HepG2 (cell line): ENCODE data around the gene MYL12B. TPM values are rescaled to one million over a fixed set of nuclear protein-coding genes. Genes with fewer than 3 reads are reported as not detected.

Experiments
- CHD4 ChIP-seq: fragments of 200-600 bp; sonication (generic); IDR thresholded peaks from 2 replicates; pipeline ENCODE4 v1.7.0; 2017; ENCODE audit warnings: mild to moderate bottlenecking, low read length, borderline replicate concordance
- EED ChIP-seq: sonication (generic); formaldehyde crosslinking; IDR thresholded peaks from 2 replicates; pipeline ENCODE4 v1.5.0; 2020; ENCODE audit warnings: mild to moderate bottlenecking, missing genetic modification reagents
- HNRNPLL ChIP-seq: fragments of 200-400 bp; formaldehyde crosslinking; IDR thresholded peaks from 2 replicates; pipeline ENCODE4 v1.6.1; 2017; ENCODE audit warnings: mild to moderate bottlenecking, low read depth, low read length; ENCODE audit not compliant: poor library complexity, severe bottlenecking
- KAT2B ChIP-seq: fragments of 150-350 bp; IDR thresholded peaks from 2 replicates; pipeline ENCODE4 v1.6.1; 2014; ENCODE audit warnings: low read depth, low read length, borderline replicate concordance
- MAF1 ChIP-seq: sonication (generic); formaldehyde crosslinking; IDR thresholded peaks from 2 replicates; pipeline ENCODE4 v1.5.0; 2020; ENCODE audit warnings: missing genetic modification reagents, borderline replicate concordance
- MBNL3 ChIP-seq: fragments of 250-450 bp; sonication (Bioruptor Pico); conservative IDR thresholded peaks from 2 replicates; pipeline ENCODE4 v1.8.0; 2022; ENCODE audit warnings: mild to moderate bottlenecking, inconsistent platforms
- MYNN ChIP-seq: sonication (generic); formaldehyde crosslinking; IDR thresholded peaks from 2 replicates; pipeline ENCODE4 v1.4.0; 2020; ENCODE audit warnings: mild to moderate bottlenecking, low read depth, missing genetic modification reagents
- NFATC3 ChIP-seq: sonication (generic); formaldehyde crosslinking; IDR thresholded peaks from 2 replicates; pipeline ENCODE4 v1.5.1; 2020; ENCODE audit warnings: mild to moderate bottlenecking, missing genetic modification reagents
- RAD21 ChIP-seq: fragments of 450-650 bp; formaldehyde crosslinking; IDR thresholded peaks from 2 replicates; pipeline ENCODE4 v1.5.0; 2020; ENCODE audit warnings: mild to moderate bottlenecking
- SOX13 ChIP-seq, 3 experiments: fragments of 450-650 bp in 1 of 3; sonication (generic) in 1 of 3; formaldehyde crosslinking in 1 of 3; IDR thresholded peaks in 2 of 3; conservative IDR thresholded peaks in 1 of 3; 2 replicates each; pipeline versions ENCODE4 v1.5.0 to v1.6.1; 2016 to 2020; ENCODE audit warnings: antibody characterized with exemption in 1 of 3, mild to moderate bottlenecking in 1 of 3, missing compliant biosample characterization in 1 of 3, missing genetic modification reagents in 1 of 3, moderate library complexity in 1 of 3
- ZNF549 ChIP-seq: sonication (generic); formaldehyde crosslinking; IDR thresholded peaks from 2 replicates; pipeline ENCODE4 v1.5.0; 2020; ENCODE audit warnings: missing genetic modification reagents
- ZNF567 ChIP-seq: sonication (generic); formaldehyde crosslinking; IDR thresholded peaks from 2 replicates; pipeline ENCODE4 v1.8.1; 2023; ENCODE audit warnings: mild to moderate bottlenecking, missing genetic modification reagents, borderline replicate concordance
- ZNF891 ChIP-seq: sonication (generic); formaldehyde crosslinking; IDR thresholded peaks from 2 replicates; pipeline ENCODE4 v1.5.0; 2020; ENCODE audit warnings: mild to moderate bottlenecking, missing genetic modification reagents
- polyA plus RNA-seq, 8 experiments: library from polyadenylated mRNA; depleted of rRNA in 3 of 8; stranded (reverse) in 7 of 8; unstranded in 1 of 8; fragments of >200 nt; fragmentation: Illumina TruSeq in 4 of 8; extraction: Trizol in 4 of 8; gene quantifications; 2 replicates each; pipeline versions ENCODE4 v1.2.1 to v1.2.3, GENCODE V29; 2011 to 2016; ENCODE audit warnings: low read depth in 4 of 8, missing spikeins in 1 of 8, mixed read lengths in 1 of 8; ENCODE audit not compliant: insufficient read depth in 1 of 8
- total RNA-seq, 5 experiments: library from RNA; depleted of rRNA; stranded (reverse); fragments of >200 nt; fragmentation: Illumina TruSeq; extraction: Trizol; gene quantifications; 2 replicates each; pipeline ENCODE4 v1.2.3, GENCODE V29; 2016; ENCODE audit warnings: low read depth in 1 of 5
- TF ChIP-seq, protein P1 (sequence below): sonication (generic); formaldehyde crosslinking; IDR thresholded peaks from 2 replicates; pipeline ENCODE4 v1.9.0; 2021; ENCODE audit warnings: missing genetic modification reagents, borderline replicate concordance
- TF ChIP-seq, protein P2 (sequence below): sonication (generic); formaldehyde crosslinking; IDR thresholded peaks from 2 replicates; pipeline ENCODE4 v1.5.0; 2020; ENCODE audit warnings: missing genetic modification reagents
- TF ChIP-seq, protein P3 (sequence below): sonication (generic); formaldehyde crosslinking; conservative IDR thresholded peaks from 2 replicates; pipeline ENCODE4 v1.4.0; 2020; ENCODE audit warnings: missing genetic modification reagents
- TF ChIP-seq, protein P4 (sequence below): sonication (generic); formaldehyde crosslinking; conservative IDR thresholded peaks from 2 replicates; pipeline ENCODE4 v1.8.0; 2022; ENCODE audit warnings: mild to moderate bottlenecking, moderate library complexity, missing genetic modification reagents
- TF ChIP-seq, protein P5 (sequence below): sonication (generic); formaldehyde crosslinking; IDR thresholded peaks from 2 replicates; pipeline ENCODE4 v1.8.0; 2022; ENCODE audit warnings: mild to moderate bottlenecking, missing genetic modification reagents, moderate library complexity

The MYL12B gene
- total and polyA plus RNA-seq, 2 of the 13 experiments (the other 11 are each of a cell fraction or from before 2014, with no cell fraction given), result 265 to 340 TPM

DNA sequence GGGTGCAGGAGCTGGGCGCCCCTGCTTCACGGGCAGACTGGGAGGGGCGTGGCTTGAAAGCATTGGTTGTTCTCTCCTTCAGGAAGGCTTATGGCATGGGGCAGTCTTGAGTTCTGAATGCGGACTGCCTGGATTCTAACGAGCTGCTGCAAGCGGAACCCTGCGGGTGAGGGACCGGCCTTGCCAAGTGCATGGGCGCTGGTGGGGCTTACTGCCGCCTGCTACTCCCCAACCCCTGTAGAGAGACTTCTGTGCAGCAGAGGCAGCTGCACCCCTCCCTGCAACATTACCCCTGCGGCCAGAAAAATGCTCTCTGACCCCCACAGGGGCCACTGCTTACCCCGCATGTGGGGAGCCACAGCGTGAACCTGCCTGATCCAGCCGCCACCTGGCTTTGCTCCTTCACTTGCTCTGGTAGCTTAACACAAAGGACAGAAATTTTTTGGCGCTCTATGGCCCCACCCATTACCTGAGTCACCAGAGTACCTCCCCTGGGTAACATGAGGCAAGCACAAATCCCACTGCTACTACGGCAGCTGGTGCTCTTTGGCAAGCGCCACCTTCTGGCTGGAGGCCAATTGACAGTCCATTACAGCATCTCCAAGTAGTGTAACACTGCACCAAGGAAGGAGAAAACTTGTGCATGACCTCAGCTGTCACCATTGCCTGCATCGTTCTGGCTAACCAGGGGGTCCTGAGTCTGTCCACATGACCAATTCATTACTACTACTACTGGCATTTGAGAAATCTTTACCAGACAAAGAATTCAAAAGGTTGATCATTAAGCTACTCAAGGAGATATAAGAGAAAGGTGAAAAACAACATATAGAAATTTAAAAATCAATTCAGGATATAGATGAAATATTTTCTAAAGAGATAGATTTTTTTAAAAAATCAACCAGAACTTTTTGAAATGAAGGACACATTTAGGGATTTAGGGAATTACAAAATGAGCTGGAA lies 35.4 kb downstream of the MYL12B start (continued):
- TF ChIP-seq SOX13 (IDR thresholded peaks at IDR 0.05) (no peak), SOX13 (CRISPR knock-in tag; conservative IDR thresholded peaks at IDR 0.05 in 1 of 2, IDR thresholded peaks at IDR 0.05 in 1 of 2) (peak in 1 of 2 experiments; percentile 64; a peak in 2 of 4 replicates), ZNF567 (CRISPR knock-in tag) (0 out of 2 replicates have a peak, but pooled peaks have one; percentile 0), EED (no peak), MAF1 (CRISPR knock-in tag) (no peak), KAT2B (no peak), ZNF549 (no peak), MBNL3 (CRISPR knock-in tag) (no peak), RAD21 (CRISPR knock-in tag) (peak; percentile 25), NFATC3 (no peak), ZNF891 (CRISPR knock-in tag) (0 out of 2 replicates have a peak, but pooled peaks have one; percentile 63), CHD4 (no peak), HNRNPLL (no peak), MYNN (CRISPR knock-in tag) (no peak)
- TF ChIP-seq, protein P1, sequence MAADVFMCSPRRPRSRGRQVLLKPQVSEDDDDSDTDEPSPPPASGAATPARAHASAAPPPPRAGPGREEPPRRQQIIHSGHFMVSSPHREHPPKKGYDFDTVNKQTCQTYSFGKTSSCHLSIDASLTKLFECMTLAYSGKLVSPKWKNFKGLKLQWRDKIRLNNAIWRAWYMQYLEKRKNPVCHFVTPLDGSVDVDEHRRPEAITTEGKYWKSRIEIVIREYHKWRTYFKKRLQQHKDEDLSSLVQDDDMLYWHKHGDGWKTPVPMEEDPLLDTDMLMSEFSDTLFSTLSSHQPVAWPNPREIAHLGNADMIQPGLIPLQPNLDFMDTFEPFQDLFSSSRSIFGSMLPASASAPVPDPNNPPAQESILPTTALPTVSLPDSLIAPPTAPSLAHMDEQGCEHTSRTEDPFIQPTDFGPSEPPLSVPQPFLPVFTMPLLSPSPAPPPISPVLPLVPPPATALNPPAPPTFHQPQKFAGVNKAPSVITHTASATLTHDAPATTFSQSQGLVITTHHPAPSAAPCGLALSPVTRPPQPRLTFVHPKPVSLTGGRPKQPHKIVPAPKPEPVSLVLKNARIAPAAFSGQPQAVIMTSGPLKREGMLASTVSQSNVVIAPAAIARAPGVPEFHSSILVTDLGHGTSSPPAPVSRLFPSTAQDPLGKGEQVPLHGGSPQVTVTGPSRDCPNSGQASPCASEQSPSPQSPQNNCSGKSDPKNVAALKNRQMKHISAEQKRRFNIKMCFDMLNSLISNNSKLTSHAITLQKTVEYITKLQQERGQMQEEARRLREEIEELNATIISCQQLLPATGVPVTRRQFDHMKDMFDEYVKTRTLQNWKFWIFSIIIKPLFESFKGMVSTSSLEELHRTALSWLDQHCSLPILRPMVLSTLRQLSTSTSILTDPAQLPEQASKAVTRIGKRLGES, result no peak
- TF ChIP-seq, protein P2, sequence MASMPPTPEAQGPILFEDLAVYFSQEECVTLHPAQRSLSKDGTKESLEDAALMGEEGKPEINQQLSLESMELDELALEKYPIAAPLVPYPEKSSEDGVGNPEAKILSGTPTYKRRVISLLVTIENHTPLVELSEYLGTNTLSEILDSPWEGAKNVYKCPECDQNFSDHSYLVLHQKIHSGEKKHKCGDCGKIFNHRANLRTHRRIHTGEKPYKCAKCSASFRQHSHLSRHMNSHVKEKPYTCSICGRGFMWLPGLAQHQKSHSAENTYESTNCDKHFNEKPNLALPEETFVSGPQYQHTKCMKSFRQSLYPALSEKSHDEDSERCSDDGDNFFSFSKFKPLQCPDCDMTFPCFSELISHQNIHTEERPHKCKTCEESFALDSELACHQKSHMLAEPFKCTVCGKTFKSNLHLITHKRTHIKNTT, result no peak
- TF ChIP-seq, protein P3, sequence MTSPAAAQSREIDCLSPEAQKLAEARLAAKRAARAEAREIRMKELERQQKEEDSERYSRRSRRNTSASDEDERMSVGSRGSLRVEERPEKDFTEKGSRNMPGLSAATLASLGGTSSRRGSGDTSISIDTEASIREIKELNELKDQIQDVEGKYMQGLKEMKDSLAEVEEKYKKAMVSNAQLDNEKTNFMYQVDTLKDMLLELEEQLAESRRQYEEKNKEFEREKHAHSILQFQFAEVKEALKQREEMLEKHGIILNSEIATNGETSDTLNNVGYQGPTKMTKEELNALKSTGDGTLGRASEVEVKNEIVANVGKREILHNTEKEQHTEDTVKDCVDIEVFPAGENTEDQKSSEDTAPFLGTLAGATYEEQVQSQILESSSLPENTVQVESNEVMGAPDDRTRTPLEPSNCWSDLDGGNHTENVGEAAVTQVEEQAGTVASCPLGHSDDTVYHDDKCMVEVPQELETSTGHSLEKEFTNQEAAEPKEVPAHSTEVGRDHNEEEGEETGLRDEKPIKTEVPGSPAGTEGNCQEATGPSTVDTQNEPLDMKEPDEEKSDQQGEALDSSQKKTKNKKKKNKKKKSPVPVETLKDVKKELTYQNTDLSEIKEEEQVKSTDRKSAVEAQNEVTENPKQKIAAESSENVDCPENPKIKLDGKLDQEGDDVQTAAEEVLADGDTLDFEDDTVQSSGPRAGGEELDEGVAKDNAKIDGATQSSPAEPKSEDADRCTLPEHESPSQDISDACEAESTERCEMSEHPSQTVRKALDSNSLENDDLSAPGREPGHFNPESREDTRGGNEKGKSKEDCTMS (CRISPR knock-in tag), result no peak
- TF ChIP-seq, protein P4, sequence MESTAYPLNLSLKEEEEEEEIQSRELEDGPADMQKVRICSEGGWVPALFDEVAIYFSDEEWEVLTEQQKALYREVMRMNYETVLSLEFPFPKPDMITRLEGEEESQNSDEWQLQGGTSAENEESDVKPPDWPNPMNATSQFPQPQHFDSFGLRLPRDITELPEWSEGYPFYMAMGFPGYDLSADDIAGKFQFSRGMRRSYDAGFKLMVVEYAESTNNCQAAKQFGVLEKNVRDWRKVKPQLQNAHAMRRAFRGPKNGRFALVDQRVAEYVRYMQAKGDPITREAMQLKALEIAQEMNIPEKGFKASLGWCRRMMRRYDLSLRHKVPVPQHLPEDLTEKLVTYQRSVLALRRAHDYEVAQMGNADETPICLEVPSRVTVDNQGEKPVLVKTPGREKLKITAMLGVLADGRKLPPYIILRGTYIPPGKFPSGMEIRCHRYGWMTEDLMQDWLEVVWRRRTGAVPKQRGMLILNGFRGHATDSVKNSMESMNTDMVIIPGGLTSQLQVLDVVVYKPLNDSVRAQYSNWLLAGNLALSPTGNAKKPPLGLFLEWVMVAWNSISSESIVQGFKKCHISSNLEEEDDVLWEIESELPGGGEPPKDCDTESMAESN (CRISPR knock-in tag), result 0 out of 2 replicates have a peak, but pooled peaks have one; percentile 39
- TF ChIP-seq, protein P5, sequence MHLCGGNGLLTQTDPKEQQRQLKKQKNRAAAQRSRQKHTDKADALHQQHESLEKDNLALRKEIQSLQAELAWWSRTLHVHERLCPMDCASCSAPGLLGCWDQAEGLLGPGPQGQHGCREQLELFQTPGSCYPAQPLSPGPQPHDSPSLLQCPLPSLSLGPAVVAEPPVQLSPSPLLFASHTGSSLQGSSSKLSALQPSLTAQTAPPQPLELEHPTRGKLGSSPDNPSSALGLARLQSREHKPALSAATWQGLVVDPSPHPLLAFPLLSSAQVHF (CRISPR knock-in tag), result no peak
